ES-I3 (cell line): ENCODE results near the gene NECTIN4.
"Not testable (repeated sequence)": the region's sequence is repeated elsewhere in the genome, so short reads cannot be mapped to it uniquely, and the experiment has no call there.

Experiments
- H3K36me3 ChIP-seq: 2 replicates; pipeline ENCODE4 v1.6.1; 2013; ENCODE audit warnings: mild to moderate bottlenecking, low read length, control low read depth, moderate library complexity; ENCODE audit not compliant: insufficient read depth
- H3K4me1 ChIP-seq: 2 replicates; pipeline ENCODE4 v1.6.1; 2013; ENCODE audit warnings: mild to moderate bottlenecking, control low read depth, low read length; ENCODE audit not compliant: insufficient read depth
- H3K9ac ChIP-seq: 2 replicates; pipeline ENCODE4 v1.6.1; 2013; ENCODE audit warnings: low read depth, mild to moderate bottlenecking, low read length, moderate library complexity
- H3K9me3 ChIP-seq: 2 replicates; pipeline ENCODE4 v1.6.1; 2013; ENCODE audit warnings: mild to moderate bottlenecking, low read length, moderate library complexity; ENCODE audit not compliant: control insufficient read depth, insufficient read depth

Gene NECTIN4

GRCh38 chr1:161068306-161069234 is 20.8 kb downstream of the NECTIN4 start:
- Histone ChIP-seq H3K4me1 (peaks cover 4% of the 10 kb centered on the region), H3K36me3 (no peaks in the 10 kb centered on the region), H3K9ac (no peak overlapping the region), H3K9me3 (0 out of 2 replicates have a peak, but pooled peaks cover 2% of the 10 kb centered on the region)

GRCh38 chr1:161066694-161067093 is 22.7 kb downstream of the NECTIN4 start:
- Histone ChIP-seq H3K9me3 (0 out of 2 replicates have a peak, but pooled peaks cover 2% of the 10 kb centered on the region), H3K9ac (no peak overlapping the region), H3K36me3 (no peaks in the 10 kb centered on the region), H3K4me1 (peaks cover 4% of the 10 kb centered on the region)

- H3K36me3 ChIP-seq, H3K9ac ChIP-seq, H3K4me1 ChIP-seq, H3K9me3 ChIP-seq: not testable (repeated sequence)
Measured at GRCh38 chr1:161065681-161066080, 23.7 kb downstream of the NECTIN4 start.

- H3K4me1 ChIP-seq, H3K9me3 ChIP-seq, H3K9ac ChIP-seq, H3K36me3 ChIP-seq: not testable (repeated sequence)
Measured at GRCh38 chr1:161063936-161064335, 25.4 kb downstream of the NECTIN4 start.

GRCh38 chr1:161061419-161061818 is 27.9 kb downstream of the NECTIN4 start:
- no peaks in the 10 kb centered on the region for H3K9me3 ChIP-seq
- no peaks in the 10 kb centered on the region for H3K36me3 ChIP-seq
- H3K4me1 ChIP-seq, result peaks cover 8% of the 10 kb centered on the region
- no peak overlapping the region for H3K9ac ChIP-seq

- H3K9me3 ChIP-seq, result no peaks in the 10 kb centered on the region
- no peak overlapping the region for H3K9ac ChIP-seq
- H3K4me1 ChIP-seq, result peaks cover 8% of the 10 kb centered on the region
- H3K36me3 ChIP-seq, result no peaks in the 10 kb centered on the region
Measured at GRCh38 chr1:161059293-161059692, 30.1 kb downstream of the NECTIN4 start.

DNA sequence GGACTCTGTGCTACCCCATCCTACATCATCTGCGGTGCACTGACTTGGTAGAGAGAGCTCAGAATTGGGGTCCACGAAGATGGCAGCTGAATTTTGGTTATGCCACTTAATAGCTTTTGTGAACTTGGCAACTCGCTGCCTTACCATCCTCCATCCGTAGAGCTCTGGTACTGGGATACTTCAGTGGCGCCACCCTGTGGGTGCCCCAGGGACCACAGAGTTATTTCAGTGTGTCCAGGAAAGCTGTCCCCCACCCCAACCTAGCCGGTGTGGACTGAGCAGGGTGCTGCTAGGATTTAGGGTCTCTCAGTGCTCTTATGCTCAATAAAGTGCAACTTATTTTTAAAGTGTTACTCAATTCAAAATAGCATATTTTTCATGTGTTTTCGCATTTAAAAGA is 34.6 kb downstream of the NECTIN4 start:
- no peaks in the 10 kb centered on the region for H3K9me3 ChIP-seq
- peaks cover 2% of the 10 kb centered on the region; the same call in 1 of the 2 replicates for H3K4me1 ChIP-seq
- H3K36me3 ChIP-seq, result no peaks in the 10 kb centered on the region
- H3K9ac ChIP-seq, result no peak overlapping the region

DNA sequence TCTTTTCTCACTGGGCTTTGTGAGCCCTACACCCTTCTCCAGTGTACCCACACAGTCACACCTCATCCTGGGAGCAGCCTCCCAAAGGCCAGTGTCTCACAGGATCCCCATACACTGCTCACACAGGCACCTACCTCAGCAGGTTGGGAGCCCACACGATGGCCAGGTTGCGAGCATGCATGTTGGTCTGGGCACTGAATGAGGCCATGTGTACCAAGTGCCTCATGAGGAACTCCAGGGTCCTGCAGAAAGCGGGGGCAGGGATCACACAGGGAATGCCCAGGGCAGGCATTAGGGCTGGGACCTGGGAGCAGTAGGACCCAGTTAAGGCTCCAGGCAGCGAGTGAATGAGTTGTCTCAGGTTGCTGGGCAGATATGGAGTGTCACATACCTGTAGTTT is 35.1 kb downstream of the NECTIN4 start:
- Histone ChIP-seq H3K36me3 (no peaks in the 10 kb centered on the region), H3K9ac (no peak overlapping the region), H3K4me1 (no peaks in the 10 kb centered on the region), H3K9me3 (no peaks in the 10 kb centered on the region)

DNA sequence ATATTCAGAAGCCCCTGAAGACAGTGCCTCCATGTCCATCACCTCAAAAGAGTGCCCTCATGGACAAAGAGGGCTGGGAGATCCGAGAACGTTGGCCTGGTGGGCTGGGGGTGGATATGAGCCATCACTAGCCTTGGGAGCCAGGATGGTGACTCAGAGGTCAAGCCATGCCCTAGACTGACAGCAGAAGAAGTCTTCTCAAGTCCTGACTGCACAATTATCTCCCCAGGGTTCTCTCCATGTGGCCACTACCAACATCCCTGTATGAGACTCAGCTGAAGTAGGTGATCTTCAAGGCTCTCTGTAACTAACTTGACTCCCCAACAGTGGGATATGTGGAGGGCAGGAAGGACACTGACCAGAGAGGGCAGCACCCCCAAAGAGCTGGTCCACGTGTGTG is 36.5 kb downstream of the NECTIN4 start:
- Histone ChIP-seq H3K4me1 (no peaks in the 10 kb centered on the region), H3K9ac (no peak overlapping the region), H3K9me3 (no peaks in the 10 kb centered on the region), H3K36me3 (no peaks in the 10 kb centered on the region)

- Histone ChIP-seq H3K9ac (no peak overlapping the region), H3K36me3 (no peaks in the 10 kb centered on the region), H3K9me3 (no peaks in the 10 kb centered on the region), H3K4me1 (no peaks in the 10 kb centered on the region)
Measured at GRCh38 chr1:161051219-161051618, 38.1 kb downstream of the NECTIN4 start.

- Histone ChIP-seq H3K36me3 (no peaks in the 10 kb centered on the region), H3K4me1 (peaks cover 5% of the 10 kb centered on the region; the same call in 1 of the 2 replicates), H3K9me3 (no peaks in the 10 kb centered on the region), H3K9ac (no peak overlapping the region)
Measured at GRCh38 chr1:161048949-161049722, 40.2 kb downstream of the NECTIN4 start.

DNA sequence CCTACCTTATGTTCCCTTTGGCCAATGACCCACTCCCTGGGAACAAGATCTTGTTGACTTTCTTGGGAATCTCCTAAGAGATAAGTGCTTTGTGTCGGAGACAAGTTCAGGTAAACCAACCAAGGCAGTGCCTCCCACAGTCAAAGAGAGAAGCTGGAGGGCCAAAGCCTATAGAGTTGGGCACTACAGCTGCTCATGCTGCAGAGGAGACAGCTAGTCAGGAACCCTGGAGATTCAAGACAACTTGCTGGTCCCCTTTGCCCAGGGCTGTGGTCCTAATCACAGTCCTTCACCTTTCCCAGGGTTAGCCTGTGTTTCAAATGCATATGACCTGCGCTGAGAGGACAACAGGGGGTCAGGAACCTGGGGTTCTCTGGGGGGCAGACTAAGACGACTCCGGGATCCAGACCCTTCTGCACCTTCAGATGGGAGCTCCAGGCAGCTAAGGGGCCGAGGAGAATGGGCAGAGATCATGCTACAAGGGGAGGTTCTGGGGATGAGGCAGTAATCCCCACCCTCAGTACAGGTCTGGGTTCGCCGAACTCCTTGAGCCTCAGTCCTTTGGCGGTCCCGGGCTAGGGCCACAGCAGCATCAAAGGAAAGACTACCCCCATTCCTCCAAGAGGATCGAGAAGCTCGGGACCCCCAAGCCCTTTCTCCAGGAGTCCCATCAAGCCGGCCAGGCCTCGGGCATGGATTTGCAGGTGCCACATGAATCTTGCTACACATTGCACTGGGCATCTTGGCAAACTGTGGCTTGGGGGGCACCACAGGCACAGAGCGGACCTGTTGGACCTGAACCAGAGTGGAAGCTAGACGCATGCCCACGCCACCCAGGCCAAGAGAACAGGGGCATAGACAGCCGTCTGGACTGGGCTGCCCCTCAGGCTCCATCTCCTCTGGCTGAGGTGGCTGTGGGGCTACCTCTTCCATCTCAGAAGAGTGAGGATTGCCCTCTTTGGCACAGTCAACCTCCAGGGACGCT is 41.6 kb downstream of the NECTIN4 start:
- Histone ChIP-seq H3K36me3 (no peaks in the 10 kb centered on the region), H3K9me3 (no peaks in the 10 kb centered on the region), H3K4me1 (peaks cover 5% of the 10 kb centered on the region; the same call in 1 of the 2 replicates), H3K9ac (no peak overlapping the region)

DNA sequence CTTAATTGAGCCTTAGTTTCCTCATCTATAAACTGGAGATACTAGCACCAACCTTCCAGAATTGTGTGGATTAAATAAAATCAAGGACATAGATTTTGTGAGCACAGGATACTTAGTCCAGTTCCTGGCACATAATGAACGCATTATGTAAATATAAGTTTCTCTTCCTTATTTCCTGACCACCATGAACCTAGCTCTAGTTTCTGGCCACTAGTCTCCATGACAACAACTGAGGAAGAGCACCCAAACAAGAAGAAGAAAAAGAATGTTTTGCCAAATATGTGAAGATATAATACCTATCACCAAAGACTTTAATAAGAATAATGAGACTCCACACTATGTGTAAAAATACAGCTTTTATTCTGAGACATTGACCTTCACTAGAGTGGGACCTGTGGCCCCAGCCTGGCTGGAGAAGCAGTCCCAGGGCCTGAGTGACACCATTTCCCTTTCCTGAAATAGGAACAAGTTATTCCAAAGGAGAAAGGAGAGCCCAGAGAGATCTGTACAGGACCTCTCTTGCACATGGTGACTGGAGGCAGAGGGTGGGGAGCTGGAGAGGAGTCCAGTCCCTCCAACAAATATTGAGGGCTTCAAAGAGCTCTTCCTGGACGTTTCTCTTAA is 42.6 kb downstream of the NECTIN4 start:
- peak overlapping the region; percentile 96 for H3K9ac ChIP-seq
- H3K36me3 ChIP-seq, result no peaks in the 10 kb centered on the region
- no peaks in the 10 kb centered on the region for H3K9me3 ChIP-seq
- peaks cover 5% of the 10 kb centered on the region; the same call in 1 of the 2 replicates for H3K4me1 ChIP-seq
